Esophagus squamous epithelium (tissue), 4 donors: ENCODE results near the gene TTC28.

Experiments
- POLR2A ChIP-seq, 4 donors: fragments of 450-650 bp; IDR thresholded peaks; one replicate each; pipeline ENCODE4 v1.6.1; 2017; ENCODE audit warnings: antibody characterized with exemption in 4 of 4, mild to moderate bottlenecking in 4 of 4, moderate library complexity in 3 of 4
- TF ChIP-seq, protein P1 (sequence below), 6 experiments: fragments of 450-650 bp in 4 of 6; fragments of 200-600 bp in 2 of 6; sonication (generic) in 2 of 6; IDR thresholded peaks; one replicate each; pipeline ENCODE4 v1.5.1; 2016 to 2019; ENCODE audit warnings: antibody characterized with exemption in 6 of 6, mild to moderate bottlenecking in 4 of 6, moderate library complexity in 4 of 6

- TF ChIP-seq POLR2A (IDR thresholded peaks at IDR 0.05): no peak
- TF ChIP-seq, protein P1, sequence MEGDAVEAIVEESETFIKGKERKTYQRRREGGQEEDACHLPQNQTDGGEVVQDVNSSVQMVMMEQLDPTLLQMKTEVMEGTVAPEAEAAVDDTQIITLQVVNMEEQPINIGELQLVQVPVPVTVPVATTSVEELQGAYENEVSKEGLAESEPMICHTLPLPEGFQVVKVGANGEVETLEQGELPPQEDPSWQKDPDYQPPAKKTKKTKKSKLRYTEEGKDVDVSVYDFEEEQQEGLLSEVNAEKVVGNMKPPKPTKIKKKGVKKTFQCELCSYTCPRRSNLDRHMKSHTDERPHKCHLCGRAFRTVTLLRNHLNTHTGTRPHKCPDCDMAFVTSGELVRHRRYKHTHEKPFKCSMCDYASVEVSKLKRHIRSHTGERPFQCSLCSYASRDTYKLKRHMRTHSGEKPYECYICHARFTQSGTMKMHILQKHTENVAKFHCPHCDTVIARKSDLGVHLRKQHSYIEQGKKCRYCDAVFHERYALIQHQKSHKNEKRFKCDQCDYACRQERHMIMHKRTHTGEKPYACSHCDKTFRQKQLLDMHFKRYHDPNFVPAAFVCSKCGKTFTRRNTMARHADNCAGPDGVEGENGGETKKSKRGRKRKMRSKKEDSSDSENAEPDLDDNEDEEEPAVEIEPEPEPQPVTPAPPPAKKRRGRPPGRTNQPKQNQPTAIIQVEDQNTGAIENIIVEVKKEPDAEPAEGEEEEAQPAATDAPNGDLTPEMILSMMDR (IDR thresholded peaks at IDR 0.05): no peak
Observed at GRCh38 chr22:28112190-28112544, 567.5 kb downstream of the TTC28 start.
